Breast epithelium (tissue), 3 donors: ENCODE measurements around the gene CIAO1.

Source experiments
- POLR2A ChIP-seq: fragments of 450-650 bp; IDR thresholded peaks from one replicate; pipeline ENCODE4 v1.6.1; 2016; ENCODE audit warnings: antibody characterized with exemption, mild to moderate bottlenecking, moderate library complexity
- TF ChIP-seq, protein P1 (sequence below), 3 donors: fragments of 450-650 bp; IDR thresholded peaks; one replicate each; pipeline ENCODE4 v1.5.1; 2016 to 2017; ENCODE audit warnings: antibody characterized with exemption in 3 of 3, mild to moderate bottlenecking in 3 of 3, moderate library complexity in 3 of 3

- TF ChIP-seq, protein P1, sequence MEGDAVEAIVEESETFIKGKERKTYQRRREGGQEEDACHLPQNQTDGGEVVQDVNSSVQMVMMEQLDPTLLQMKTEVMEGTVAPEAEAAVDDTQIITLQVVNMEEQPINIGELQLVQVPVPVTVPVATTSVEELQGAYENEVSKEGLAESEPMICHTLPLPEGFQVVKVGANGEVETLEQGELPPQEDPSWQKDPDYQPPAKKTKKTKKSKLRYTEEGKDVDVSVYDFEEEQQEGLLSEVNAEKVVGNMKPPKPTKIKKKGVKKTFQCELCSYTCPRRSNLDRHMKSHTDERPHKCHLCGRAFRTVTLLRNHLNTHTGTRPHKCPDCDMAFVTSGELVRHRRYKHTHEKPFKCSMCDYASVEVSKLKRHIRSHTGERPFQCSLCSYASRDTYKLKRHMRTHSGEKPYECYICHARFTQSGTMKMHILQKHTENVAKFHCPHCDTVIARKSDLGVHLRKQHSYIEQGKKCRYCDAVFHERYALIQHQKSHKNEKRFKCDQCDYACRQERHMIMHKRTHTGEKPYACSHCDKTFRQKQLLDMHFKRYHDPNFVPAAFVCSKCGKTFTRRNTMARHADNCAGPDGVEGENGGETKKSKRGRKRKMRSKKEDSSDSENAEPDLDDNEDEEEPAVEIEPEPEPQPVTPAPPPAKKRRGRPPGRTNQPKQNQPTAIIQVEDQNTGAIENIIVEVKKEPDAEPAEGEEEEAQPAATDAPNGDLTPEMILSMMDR (IDR thresholded peaks at IDR 0.05): no peak
- no peak for TF ChIP-seq POLR2A
These were observed 9.4 kb upstream of the CIAO1 start for GRCh38 chr2:96256611-96257113.
